Measurements from ENCODE around the gene ADARB2.

The ADARB2 gene

GRCh38 chr10:1548146-1548545 is 189.2 kb downstream of the ADARB2 start:
- TF ChIP-seq CTCF (conservative IDR thresholded peaks at IDR 0.05; ENCODE audit: low read depth, low read length), result no peak
- H3K79me2 ChIP-seq (ENCODE audit: insufficient read depth, low read depth), result no peaks in the 10 kb centered on the region
- H3K27ac ChIP-seq, result no peak overlapping the region
- no peaks in the 10 kb centered on the region for H3K27me3 ChIP-seq (ENCODE audit: insufficient read depth, low read depth)
- no peak overlapping the region for H3K4me3 ChIP-seq (IDR thresholded peaks at IDR 0.05; ENCODE audit: insufficient read depth, low read depth, low read length)
- no peaks in the 10 kb centered on the region for H3K4me1 ChIP-seq (ENCODE audit: low read depth, poor library complexity, severe bottlenecking)
- H3K9ac ChIP-seq, result no peak overlapping the region
- no peak overlapping the region for H2AFZ ChIP-seq (ENCODE audit: low read depth)
- H3K36me3 ChIP-seq (ENCODE audit: insufficient read depth), result no peaks in the 10 kb centered on the region
- no peak overlapping the region for H3K4me2 ChIP-seq
- no peaks in the 10 kb centered on the region for H4K20me1 ChIP-seq (ENCODE audit: insufficient read depth)

- Histone ChIP-seq H3K27me3 (ENCODE audit: insufficient read depth, low read depth) (no peaks in the 10 kb centered on the region), H3K9ac (no peak overlapping the region), H3K79me2 (ENCODE audit: insufficient read depth, low read depth) (no peaks in the 10 kb centered on the region), H3K4me1 (ENCODE audit: low read depth, poor library complexity, severe bottlenecking) (no peaks in the 10 kb centered on the region), H3K27ac (no peak overlapping the region), H2AFZ (ENCODE audit: low read depth) (no peak overlapping the region), H3K4me2 (no peak overlapping the region), H4K20me1 (ENCODE audit: insufficient read depth) (no peaks in the 10 kb centered on the region), H3K4me3 (IDR thresholded peaks at IDR 0.05; ENCODE audit: insufficient read depth, low read depth, low read length) (no peak overlapping the region), H3K36me3 (ENCODE audit: insufficient read depth) (no peaks in the 10 kb centered on the region)
- no peak for TF ChIP-seq CTCF (conservative IDR thresholded peaks at IDR 0.05; ENCODE audit: low read depth, low read length)
Observed at GRCh38 chr10:1546431-1547110, 190.8 kb downstream of the ADARB2 start.

GRCh38 chr10:1545524-1545923 is 191.8 kb downstream of the ADARB2 start:
- no peaks in the 10 kb centered on the region for H3K79me2 ChIP-seq (ENCODE audit: insufficient read depth, low read depth)
- H3K9ac ChIP-seq, result no peak overlapping the region
- no peak for TF ChIP-seq CTCF (conservative IDR thresholded peaks at IDR 0.05; ENCODE audit: low read depth, low read length)
- no peak overlapping the region for H3K27ac ChIP-seq
- no peak overlapping the region for H2AFZ ChIP-seq (ENCODE audit: low read depth)
- no peak overlapping the region for H3K4me3 ChIP-seq (IDR thresholded peaks at IDR 0.05; ENCODE audit: insufficient read depth, low read depth, low read length)
- no peaks in the 10 kb centered on the region for H3K27me3 ChIP-seq (ENCODE audit: insufficient read depth, low read depth)
- H4K20me1 ChIP-seq (ENCODE audit: insufficient read depth), result no peaks in the 10 kb centered on the region
- H3K4me1 ChIP-seq (ENCODE audit: low read depth, poor library complexity, severe bottlenecking), result no peaks in the 10 kb centered on the region
- H3K4me2 ChIP-seq, result no peak overlapping the region
- no peaks in the 10 kb centered on the region for H3K36me3 ChIP-seq (ENCODE audit: insufficient read depth)

GRCh38 chr10:1544929-1545328 is 192.4 kb downstream of the ADARB2 start:
- Histone ChIP-seq H3K4me1 (ENCODE audit: low read depth, poor library complexity, severe bottlenecking) (no peaks in the 10 kb centered on the region), H2AFZ (ENCODE audit: low read depth) (no peak overlapping the region), H3K79me2 (ENCODE audit: insufficient read depth, low read depth) (no peaks in the 10 kb centered on the region), H3K36me3 (ENCODE audit: insufficient read depth) (no peaks in the 10 kb centered on the region), H3K27me3 (ENCODE audit: insufficient read depth, low read depth) (no peaks in the 10 kb centered on the region), H3K9ac (no peak overlapping the region), H3K27ac (no peak overlapping the region), H3K4me2 (no peak overlapping the region), H4K20me1 (ENCODE audit: insufficient read depth) (no peaks in the 10 kb centered on the region), H3K4me3 (IDR thresholded peaks at IDR 0.05; ENCODE audit: insufficient read depth, low read depth, low read length) (no peak overlapping the region)
- TF ChIP-seq CTCF (conservative IDR thresholded peaks at IDR 0.05; ENCODE audit: low read depth, low read length), result no peak
